Progenitor cell of endocrine pancreas (in vitro differentiated cells): ENCODE results near the gene DCAF12L1. TPM values are rescaled to one million over a fixed set of nuclear protein-coding genes. Genes with fewer than 3 reads are reported as not detected.

ENCODE experiments used
- DNase-seq: peaks from one replicate; pipeline ENCODE4 v3.0.0; 2021; ENCODE audit warnings: low spot score; ENCODE audit not compliant: unreplicated experiment
- H3K27ac Mint-ChIP-seq: 2 replicates; pipeline ENCODE4 v1.8.0; 2021; ENCODE audit warnings: mild to moderate bottlenecking, moderate library complexity, mixed read lengths
- H3K27me3 Mint-ChIP-seq: 2 replicates; pipeline ENCODE4 v1.8.0; 2021; ENCODE audit warnings: mixed read lengths
- H3K36me3 Mint-ChIP-seq: 2 replicates; pipeline ENCODE4 v1.8.0; 2022; ENCODE audit warnings: mixed read lengths; ENCODE audit not compliant: insufficient read depth
- H3K4me1 Mint-ChIP-seq: 2 replicates; pipeline ENCODE4 v1.8.0; 2021; ENCODE audit warnings: low read depth, mixed read lengths
- H3K4me3 Mint-ChIP-seq: 2 replicates; pipeline ENCODE4 v1.8.0; 2021; ENCODE audit warnings: low read depth, mild to moderate bottlenecking, moderate library complexity, mixed read lengths
- H3K9me3 Mint-ChIP-seq: 2 replicates; pipeline ENCODE4 v1.8.0; 2021; ENCODE audit warnings: low read depth, mixed read lengths
- total RNA-seq: library from RNA; stranded (reverse); gene quantifications from 2 replicates; pipeline ENCODE4 v1.2.1, GENCODE V29; 2021
- TF ChIP-seq, protein P1 (sequence below): fragments of 200-600 bp; sonication (generic); IDR thresholded peaks from one replicate; pipeline ENCODE4 v1.5.0; 2021; ENCODE audit warnings: antibody characterized with exemption, mild to moderate bottlenecking; ENCODE audit not compliant: unreplicated experiment

Gene DCAF12L1
- total RNA-seq, 1 donor from 2014 or later: 0.55 TPM

DNA sequence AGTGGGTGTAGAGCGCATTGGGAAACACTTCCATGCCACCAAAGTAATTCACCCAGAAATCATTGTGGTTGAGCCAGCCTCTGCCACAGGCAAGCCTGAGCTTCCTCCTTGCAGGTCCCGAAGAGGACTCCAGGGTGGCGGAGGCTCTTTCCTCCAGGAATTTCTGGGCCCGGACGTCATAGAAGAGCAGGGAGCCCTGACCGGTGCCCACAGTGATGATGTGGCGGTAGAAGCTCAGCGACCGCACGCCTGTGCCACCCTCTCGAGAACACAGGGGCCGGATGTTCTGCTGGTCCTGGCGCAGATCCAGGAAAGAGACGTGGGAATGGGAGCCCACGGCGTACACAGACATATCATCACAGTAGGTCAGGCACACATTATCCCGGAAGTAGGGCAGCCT lies 1.3 kb downstream of the DCAF12L1 start:
- Mint-ChIP-seq H3K36me3 (no peaks in the 10 kb centered on the region), H3K27ac (no peak overlapping the region), H3K27me3 (peaks cover 17% of the 10 kb centered on the region), H3K4me1 (no peaks in the 10 kb centered on the region), H3K9me3 (peaks cover 10% of the 10 kb centered on the region), H3K4me3 (no peak overlapping the region)
- TF ChIP-seq, protein P1, sequence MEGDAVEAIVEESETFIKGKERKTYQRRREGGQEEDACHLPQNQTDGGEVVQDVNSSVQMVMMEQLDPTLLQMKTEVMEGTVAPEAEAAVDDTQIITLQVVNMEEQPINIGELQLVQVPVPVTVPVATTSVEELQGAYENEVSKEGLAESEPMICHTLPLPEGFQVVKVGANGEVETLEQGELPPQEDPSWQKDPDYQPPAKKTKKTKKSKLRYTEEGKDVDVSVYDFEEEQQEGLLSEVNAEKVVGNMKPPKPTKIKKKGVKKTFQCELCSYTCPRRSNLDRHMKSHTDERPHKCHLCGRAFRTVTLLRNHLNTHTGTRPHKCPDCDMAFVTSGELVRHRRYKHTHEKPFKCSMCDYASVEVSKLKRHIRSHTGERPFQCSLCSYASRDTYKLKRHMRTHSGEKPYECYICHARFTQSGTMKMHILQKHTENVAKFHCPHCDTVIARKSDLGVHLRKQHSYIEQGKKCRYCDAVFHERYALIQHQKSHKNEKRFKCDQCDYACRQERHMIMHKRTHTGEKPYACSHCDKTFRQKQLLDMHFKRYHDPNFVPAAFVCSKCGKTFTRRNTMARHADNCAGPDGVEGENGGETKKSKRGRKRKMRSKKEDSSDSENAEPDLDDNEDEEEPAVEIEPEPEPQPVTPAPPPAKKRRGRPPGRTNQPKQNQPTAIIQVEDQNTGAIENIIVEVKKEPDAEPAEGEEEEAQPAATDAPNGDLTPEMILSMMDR: no peak
- DNase-seq: no peak

DNA sequence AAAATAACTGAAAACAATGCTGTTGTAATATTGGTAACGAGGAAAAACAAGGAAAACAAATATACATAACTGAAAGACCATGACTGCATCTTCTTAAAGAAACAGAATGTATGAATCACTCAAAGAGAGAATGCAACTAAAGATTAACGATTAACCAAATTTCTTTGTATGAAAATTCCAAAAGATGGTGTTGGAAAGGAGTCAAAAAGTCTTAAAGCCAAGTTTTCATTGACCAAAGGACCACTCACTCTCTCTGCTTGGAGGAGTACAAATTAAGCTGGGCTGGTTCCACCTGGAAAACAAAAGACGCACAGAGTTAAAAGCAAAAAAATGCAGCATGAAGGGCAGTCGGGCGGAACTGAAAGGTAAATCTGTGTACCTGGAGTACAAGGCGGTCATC lies 1.8 kb downstream of the DCAF12L1 start:
- Mint-ChIP-seq H3K36me3 (no peaks in the 10 kb centered on the region), H3K27ac (no peak overlapping the region), H3K27me3 (peaks cover 17% of the 10 kb centered on the region), H3K9me3 (peaks cover 10% of the 10 kb centered on the region), H3K4me1 (no peaks in the 10 kb centered on the region), H3K4me3 (peak overlapping the region; percentile 35)
- TF ChIP-seq, protein P1: no peak
- no peak for DNase-seq

DNA sequence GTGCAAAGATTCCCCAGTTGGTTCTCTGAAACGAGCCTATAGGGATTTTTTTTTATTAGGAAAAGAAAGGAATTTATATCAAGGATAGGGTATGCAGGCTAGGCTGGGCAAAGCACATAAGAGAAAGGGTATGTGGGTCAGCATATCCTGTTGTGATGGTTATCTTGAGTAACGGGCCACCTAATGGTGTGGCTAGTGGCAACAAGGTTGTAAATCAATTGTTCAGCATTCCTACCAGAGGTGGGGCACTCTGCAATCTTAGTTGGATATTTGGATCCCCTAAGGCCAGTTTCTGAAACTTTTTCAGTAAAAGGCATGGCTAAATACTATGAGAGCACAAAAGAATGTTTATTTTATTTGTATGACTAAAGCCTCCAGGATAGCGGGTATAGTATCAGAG lies 42.7 kb downstream of the DCAF12L1 start:
- H3K9me3 Mint-ChIP-seq: peaks cover 32% of the 10 kb centered on the region
- DNase-seq: no peak
- no peak overlapping the region for H3K4me3 Mint-ChIP-seq
- TF ChIP-seq, protein P1: no peak
- H3K36me3 Mint-ChIP-seq: no peaks in the 10 kb centered on the region
- H3K27me3 Mint-ChIP-seq: no peaks in the 10 kb centered on the region
- H3K27ac Mint-ChIP-seq: no peak overlapping the region
- H3K4me1 Mint-ChIP-seq: no peaks in the 10 kb centered on the region
